Globus pallidus (tissue), 1 donor: ENCODE results near the gene C20orf144.

Experiments used
- DNase-seq: peaks from one replicate; pipeline ENCODE4 v3.0.0-alpha.2; 2015; ENCODE audit warnings: low spot score

The C20orf144 gene

DNA sequence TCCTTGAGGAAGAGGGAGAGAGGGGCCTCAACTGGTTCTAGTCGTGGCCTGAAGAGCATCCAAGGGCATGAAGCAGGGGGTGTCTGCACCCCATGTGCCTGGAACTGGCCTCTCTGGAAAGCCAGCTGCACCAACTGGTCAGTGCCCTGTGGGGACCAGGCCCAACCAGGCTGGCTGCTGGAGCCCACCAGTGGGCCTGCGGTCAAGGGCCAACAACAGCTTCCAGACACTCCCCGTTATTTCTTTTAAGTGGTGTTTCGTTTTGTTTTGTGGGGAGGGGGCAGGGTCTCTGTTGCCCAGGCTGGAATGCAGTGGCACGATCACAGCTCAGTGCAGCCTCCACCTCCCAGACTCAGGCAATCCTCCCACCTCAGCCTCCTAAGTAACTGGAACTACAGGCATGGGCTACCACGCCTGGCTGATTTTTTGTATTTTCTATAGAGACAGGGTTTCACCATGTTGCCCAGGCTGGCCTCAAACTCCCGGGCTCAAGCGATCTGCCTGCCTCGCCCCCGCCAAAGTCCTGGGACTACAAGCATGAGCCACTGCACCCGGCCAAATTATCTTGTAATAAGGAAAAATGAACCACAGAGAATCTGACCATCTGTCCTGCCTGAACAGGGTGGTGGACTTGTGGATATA lies 11.9 kb upstream of the C20orf144 start:
- no peak for DNase-seq

DNA sequence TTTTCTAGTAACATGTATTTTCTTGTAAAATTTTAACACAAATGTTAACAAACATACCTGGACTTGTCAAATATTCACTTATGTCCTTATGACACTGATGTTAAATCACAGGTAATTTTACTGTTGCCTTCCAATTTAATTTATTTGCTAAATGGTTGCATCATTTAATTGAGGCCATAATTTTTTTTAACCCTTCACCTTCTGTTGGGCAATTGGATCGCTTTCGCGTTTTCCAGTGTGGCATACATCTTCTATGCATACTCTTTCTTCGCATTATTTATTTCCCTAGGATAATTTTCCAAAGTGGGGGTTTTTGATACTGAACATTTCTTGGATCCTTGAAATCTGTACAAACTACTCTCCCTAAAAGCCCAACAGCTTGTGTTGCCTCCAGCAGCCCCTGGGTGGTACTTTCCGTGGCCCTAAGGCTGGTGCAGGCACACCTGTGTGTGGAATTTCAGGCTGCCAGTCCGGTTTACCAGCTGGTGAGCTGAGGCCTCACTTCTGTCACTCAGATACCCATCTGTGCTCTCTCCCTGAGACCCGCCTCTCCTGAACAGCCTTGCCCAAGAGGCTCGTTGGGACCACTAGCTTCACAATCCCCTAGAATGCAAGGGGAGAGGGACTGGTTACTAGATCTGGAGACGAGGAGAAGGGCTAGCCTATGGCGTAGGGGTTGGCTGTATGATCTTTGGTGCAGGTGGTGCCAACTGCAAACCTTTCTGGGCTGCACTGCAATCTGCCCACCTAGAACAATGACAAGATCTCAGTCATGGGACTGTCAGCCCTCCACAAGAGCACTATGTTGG lies 11.2 kb upstream of the C20orf144 start:
- no peak for DNase-seq

DNA sequence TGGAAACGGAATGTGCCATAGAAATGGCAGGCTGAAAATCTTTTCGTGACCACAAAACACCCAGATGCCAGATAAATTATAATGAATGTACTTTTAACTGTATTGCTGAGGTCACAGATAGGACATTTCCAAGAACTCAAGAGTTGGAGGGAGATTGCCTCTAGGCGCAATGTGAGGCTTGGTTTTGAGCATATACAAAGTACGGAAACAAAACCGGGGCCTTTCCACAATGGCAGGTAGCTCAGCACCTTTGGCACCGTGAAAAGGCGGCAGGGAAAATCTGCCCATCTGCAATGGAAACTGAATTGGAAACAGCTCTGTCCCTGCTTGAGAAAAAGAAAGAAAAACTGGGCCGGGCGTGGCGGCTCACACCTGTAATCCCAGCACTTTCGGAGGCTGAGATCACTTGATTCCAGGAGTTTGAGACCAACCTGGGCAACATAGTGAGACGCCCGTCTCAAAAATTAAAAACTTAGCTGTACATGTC lies 10.5 kb upstream of the C20orf144 start:
- no peak for DNase-seq

DNA sequence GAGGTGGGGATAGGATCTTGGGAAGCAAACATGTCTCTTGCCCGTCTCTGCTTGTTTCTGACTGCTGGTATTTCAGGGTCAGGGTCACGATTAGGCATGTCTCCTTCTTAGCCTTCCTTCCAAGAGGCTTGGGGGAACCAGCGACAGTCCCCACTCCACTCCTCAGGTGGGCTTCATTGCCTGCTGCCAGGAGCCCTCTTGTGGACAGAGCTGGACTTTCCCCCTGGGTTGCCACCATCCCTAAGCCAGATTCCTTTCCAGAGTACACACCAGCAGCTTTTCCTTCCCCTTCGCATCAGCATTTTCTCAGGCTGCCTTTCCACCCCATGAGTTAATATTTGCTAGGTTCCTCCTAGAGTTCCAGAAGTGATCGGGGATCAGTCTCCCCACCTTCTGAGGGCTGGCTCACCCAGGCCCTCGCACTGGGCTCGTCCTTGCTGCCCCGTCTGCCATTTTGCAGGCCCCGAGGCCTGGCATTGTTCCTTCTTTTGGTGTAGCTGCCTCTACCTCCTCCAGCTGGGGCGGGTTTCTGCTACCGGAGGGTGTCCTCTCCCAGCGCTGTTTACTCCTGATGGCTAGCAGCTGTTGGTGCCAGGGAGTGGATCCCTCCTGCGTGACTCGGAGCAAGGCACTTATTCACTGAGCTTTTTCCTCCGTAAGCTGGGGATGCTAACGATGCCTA lies 8.8 kb upstream of the C20orf144 start:
- peak; percentile 72 for DNase-seq

DNA sequence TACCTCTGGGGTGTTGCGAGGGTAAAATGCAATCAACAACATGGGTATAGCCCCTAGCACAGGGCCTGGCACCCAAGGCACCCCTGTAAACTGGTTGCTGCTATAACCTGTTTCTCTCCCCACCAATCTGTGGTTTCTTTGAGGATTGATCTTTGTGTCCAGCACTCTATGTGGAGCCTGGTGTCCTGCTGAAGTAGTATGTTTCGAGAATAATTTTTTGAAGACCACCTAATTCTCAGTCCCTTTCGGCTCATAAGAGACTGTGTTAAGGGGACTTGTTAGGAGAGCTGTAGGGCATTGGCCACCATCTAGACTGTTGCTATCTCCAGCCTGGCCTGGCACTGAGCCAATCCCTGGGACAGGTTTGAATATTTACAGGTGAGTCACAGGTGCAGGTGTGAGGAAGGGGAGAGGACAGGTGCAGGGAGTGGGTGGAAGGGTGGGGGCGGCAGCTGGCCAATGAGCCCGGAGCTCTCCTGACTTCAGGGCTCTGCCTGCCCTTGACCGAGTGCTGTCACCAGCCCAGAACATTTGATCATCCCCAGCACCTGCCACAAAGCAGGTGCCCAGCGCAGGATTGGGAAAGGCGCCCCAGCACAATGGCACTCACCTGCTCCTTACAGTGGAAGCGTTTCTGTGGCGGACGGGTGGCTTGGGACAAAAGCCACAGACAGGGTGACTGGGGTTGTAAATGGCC lies 8.1 kb upstream of the C20orf144 start:
- DNase-seq, result no peak

DNA sequence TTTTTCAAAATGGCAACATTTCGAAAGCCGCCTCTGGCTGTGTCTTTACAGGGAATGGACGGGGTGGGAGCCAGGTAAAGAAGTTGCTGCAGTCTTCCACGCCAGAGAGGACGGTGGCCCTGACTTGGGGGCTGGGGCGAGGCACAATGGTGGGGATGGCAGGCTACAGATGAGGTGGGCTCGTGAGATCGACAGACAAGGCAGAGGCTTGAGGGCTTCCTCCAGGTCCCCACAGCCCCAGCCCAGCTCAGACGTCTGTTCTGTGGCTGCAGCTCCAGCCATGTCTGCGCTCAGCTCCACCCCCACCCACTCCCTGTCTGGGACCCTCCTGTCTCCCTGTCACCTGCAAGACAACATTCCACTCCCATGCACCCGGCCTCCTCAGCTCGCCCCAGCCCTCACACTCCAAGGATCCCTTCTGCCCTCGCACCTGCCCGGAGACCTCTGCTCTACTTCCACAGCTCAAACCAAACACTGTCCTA lies 7.4 kb upstream of the C20orf144 start:
- DNase-seq, result no peak

DNA sequence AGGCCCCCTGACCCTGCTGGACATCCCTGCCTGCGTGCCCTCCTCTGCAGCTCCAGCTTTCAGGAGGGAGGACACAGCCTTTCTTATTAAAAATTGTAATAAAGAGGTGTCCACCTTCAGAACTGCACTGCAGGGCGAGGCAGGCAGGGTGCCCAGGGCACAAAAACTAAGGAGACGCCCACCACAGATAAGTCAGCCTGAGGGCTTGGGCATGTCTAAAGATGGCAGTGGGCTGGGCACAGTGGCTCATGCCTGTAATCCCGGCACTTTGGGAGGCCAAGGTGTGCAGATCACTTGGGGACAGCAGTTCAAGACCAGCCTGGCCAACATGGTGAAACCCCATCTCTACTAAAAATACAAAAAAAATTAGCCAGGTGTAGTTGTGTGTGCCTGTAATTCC lies 7.0 kb upstream of the C20orf144 start:
- no peak for DNase-seq

DNA sequence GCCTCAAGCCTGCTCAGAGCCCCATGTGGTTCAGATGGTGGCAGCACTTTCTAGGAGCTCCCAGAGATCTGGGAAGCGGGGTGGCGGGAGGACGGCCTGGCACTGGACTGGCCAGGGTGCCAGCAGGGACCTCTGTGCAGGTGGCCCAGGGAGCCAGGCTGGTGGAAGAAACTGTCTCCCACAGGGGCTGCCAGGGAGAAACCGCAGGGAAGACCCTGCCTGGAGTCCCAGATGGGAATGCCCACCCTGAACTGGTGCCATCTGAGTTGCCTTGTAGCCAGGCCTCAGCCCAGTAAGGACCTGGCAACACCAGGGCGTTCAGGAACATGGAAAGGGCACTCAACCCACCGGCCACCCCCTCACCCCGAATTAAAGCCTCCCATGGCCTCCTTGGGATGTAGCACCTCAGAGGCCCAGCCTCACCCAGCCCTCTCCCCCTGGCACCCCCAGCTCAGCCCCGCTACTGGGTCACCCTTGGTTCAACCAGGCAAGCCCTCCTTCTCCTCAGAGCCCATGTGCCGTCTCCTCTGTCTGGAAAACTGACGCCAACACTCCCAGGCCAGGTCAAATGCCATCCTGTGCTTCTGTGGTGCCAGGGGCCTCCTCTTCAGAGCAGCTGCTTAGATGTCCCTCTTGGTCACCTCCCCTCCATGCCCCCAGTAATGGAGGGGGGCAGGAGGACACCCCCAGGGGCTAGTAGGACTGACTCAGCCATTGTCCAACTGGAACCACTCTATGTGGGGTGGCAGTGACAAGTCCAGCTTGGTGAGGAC lies 5.9 kb upstream of the C20orf144 start:
- no peak for DNase-seq

DNA sequence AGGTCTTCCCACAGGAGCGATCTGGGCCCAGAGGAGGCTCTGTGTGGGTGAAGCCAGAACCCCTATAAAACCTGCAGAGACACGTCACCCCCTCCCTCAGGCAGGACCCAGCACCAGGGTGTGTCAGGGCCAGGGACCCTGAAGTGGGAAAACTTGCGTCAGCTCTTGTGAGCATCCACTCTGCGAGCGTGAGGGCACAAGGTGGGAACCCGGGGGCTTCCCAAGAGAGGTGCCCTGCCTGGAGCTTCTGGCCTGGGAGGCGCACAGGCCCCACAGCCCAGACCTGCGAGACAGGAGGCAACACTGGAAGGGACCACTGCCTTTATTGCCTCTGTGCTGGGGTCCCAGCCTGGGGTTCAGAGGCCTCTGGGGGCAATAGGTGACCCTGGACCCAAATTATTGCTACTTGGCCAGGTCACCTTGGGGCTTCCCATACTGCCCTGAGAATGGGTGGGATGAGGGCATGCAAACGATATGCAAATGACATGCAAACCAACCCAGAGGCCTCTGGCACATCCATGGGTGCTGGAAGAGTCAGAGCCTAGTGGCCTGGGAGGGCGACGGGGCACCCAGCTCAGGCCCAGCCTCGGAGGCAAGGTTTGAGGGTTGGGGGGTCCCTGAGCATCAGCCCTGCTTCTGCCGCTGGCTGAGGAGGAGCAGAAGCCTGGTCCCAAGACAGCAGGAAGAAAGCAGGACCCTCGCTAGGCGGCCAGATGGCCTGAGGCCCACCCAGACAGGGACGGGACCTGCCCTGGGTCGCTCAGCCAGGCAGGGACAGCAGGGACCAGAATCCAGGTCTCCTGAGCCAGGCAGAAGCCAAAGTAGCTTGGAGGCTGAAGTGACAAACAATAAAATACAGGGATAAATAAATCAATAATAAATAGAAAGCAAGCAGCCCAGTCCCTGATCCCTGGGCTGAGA lies 5.1 kb upstream of the C20orf144 start:
- no peak for DNase-seq

DNA sequence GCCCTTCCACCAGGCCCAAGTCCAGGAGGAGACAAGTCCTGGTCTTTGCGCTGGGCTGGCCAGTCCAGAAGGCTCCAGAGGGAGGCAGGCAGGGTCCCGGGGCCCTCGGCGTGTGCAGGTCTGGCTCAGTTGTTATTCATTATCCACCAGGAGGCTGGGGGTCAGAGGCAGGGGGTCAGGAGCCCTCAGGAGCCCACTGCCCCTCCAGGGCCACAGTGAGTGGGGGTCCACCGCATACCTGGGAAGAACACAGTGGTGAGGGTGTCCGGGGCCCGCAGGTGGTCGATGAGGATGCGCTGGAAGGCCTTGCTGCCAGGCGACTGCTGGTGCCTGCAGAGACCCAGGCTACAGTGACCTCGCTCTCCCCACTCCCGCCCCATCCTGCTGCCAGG lies 4.4 kb upstream of the C20orf144 start:
- DNase-seq, result no peak

DNA sequence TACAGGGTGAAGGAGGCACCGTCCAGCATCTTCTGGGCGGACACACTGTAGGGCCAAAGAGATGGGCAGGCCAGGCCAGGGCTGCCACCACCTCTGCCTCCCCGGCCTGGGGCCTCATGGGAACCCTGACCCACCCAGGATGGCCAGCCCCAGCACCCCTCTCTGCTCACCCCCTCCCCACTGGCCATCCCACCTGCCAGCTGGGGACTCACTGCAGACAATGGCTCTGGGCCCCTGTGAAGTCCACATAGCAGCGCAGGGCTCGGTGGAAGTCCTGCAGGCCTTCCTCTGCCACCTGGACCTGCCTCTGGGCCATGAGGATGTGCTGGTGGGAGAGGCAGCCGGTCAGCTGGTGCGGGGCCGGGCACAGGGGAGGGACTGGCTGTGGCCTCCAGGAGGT lies 3.6 kb upstream of the C20orf144 start:
- DNase-seq, result no peak

DNA sequence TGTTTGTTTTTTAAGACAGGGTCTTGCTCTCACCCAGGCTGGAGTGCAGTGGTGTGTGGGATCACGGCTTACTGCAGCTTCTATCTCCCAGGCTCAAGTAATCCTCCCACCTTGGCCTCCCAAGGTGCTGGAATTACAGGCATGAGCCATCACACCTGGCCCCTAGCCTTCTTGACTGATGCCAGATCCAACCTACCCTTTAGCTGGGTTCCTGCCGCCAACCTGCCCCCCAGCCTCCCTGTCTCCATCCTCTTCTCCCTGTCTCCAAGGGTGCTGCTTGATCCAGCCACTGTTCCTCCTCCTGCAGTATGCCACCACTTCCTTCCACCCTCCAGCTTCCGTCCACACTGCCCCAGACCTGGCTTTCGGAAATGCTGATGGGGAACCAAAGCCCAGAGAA lies 3.2 kb upstream of the C20orf144 start:
- DNase-seq, result no peak

DNA sequence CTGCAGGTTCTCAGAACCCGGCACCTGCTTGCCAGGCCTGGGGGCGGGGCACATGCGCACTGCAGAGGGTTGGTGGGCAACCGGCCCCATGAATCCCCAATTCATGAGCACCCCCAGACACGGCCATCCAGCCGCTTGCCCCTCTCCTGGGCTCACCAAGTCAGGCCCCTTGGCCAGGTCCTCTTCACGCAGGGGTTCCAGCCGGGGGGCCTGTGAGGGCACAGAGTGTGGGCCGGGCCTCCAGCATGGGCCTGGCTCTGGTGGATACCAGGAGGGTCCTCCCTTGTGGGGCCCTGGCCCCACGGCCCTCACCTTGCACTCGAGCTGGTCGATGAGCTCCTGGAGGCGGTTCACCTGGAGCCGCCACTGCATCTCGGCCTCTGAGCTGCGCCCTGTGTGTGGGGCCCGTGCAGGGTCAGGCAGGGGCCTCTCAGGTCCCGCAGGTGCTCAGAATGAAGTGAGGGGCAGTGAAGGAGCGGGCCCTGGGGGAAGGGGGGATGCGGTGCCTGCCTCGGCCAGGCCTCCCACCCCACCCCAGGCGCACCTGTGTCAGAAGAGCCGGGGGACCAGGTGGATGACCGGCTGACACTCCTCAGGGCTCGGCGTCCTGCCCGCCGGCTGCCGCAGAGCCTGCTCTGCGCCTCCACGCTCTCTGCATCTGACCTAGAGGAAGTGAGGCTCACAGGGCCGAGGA lies 2.6 kb upstream of the C20orf144 start:
- no peak for DNase-seq

DNA sequence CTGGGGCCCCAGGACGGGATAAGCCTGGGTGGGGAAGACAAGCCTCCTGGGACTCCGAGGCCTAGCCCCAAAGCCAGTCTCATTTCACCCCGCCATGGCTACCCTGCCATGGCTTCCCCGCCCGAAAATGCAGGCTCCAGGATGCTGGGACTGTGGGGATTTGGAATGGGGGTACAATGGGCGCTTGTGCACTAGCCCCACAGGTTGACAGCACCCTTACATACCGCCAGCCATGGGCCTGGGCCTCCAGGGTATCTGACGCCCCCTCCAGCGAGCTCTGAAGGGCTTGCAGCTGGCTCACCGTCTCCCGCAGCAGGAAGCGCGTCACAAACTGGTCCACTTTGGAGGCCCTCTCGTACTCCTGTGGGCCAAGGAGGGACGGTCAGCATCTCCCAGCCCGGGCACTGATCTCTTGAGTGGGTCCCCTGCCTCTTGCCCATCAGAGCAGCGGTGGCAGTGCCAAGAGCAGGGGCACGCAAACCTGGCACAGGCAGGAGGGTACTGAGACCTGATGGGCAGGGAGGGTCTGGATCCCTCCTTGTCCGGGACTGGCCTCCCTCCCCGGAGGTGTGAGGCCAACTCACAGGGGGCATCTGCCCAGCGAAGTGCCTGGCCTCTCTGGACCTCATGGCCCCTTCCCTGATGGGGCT lies 2.0 kb upstream of the C20orf144 start:
- DNase-seq, result no peak

DNA sequence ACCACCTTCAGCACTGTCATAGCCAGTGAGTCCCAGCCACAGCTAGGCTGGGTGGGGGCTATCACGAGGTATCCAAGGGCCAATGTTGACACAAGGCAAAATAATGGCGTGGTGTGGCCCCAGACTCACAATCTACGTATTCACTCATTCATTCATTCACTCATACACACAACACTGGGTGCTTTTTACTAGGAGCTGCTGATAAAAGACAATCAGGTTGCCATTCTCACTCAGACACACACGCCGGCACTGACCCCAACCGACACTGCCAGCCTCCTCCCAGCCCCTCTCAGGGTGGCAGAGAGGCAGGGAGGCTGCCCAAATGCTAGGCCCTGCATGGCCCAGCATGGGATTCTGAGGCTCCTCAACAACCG lies 1.5 kb upstream of the C20orf144 start:
- no peak for DNase-seq

DNA sequence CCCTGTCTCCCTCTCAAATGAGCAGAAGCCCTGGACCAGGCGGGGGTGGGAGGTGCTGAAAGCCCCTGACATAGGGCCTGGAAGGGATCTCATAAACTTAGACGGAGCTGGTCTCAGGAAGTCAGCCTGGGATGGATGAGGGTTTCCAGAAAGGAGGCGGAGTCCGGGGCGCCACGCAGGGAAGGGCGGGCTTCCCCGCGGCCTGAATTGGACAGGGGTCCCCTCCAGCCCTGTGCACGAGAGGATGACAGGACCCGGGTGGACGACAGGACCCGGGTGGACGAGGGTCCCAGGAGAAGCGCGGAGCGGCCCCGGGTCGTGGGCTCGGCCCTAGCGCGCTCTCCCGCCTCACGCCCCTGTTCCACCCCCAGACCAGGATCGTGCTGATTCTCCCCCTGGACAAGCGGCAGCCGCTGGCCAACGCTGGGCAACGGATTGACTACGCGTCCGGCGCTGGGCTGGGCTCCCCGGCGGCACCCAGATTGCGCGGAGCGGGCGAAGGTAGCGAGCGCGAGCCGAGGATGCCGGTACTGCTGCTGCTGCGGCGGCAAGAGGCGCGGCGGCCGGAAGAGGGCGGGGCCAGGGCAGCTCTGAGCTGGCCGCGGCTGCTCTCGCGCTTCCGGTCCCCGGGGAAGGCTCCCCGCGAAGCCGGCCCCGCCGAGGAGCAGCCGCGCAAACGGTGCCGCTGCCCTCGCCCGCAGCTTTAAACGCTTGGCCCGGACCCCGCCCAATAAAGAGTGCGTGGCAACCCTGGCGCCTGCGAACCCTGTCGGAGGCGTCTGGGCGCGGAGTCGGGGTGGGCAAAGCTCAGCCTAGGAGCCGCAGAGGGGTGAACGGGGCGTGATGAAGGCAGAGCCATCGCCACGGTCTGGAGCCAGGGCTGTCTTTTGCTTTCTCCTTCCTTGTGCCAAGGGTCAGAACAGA lies 1.3 kb downstream of the C20orf144 start:
- peak; percentile 80 for DNase-seq

DNA sequence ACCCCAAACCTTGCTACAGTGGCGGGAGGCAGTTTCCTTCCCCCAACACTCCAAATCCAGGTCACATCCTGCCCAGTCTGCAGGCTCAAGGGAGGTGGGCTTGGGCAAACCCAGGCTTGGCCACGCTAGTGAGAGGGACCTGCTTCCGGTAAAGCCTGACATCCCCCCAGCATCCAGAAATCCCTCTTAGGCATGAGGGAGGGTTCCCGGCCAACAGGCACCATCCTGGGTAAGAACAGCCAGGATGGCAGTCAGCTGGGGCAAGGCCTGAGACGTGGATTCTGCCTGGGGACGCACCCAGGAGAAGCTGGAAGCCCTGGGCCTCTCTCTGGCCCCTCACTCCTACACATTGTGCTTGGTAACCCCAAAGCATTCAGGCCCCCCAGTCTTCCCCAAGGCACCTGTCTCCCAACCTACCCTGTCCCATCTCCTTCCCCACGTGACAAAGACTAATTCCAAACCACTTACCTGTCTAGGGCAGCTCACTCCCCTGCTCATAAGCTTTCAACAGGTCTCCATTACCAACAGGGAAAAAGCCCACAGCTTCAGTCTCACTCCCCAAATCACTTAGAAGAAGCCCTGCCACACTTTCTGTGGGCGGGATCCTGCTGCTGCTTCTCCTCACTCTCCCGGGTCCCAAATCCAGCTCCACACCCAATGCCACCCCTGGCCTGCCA lies 2.1 kb downstream of the C20orf144 start:
- no peak for DNase-seq

DNA sequence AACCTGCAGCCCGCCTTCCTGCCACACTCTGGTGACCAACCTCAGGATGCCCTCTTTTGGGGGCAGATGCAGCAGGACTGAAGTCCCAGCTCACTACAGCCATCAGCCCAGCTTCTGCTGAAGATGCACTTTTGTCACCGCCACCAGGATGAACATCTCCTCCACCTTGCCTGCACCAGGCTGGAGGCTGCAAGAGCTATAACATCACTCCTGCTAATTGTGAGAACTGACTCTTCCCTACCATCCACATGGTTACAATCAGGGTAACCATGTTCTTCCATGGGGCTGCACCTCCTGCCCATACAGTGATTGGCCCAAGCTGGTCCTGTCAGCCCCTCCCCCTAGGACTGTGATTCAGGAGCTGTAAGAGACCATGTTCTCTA lies 2.6 kb downstream of the C20orf144 start:
- no peak for DNase-seq
